ENCODE measurements around the gene GPRC6A.

DNA sequence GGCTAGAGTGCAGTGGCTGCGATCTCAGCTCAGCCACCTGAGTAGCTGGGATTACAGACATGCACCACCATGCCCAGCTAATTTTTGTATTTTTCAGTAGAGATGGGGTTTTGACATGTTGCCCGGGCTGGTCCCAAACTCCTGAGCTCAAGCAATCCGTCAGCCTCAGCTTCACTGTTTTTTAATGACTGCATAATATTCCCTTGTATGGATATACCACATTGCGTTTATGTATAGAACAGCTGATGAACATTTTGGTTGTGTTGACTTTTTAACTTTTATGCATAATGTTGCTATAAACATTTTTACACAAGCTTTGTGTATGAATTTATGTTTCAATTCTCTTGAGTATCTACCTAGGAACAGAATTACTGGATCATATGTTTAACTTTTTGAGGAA lies 43.9 kb upstream of the GPRC6A start:
- TF ChIP-seq, protein P1, sequence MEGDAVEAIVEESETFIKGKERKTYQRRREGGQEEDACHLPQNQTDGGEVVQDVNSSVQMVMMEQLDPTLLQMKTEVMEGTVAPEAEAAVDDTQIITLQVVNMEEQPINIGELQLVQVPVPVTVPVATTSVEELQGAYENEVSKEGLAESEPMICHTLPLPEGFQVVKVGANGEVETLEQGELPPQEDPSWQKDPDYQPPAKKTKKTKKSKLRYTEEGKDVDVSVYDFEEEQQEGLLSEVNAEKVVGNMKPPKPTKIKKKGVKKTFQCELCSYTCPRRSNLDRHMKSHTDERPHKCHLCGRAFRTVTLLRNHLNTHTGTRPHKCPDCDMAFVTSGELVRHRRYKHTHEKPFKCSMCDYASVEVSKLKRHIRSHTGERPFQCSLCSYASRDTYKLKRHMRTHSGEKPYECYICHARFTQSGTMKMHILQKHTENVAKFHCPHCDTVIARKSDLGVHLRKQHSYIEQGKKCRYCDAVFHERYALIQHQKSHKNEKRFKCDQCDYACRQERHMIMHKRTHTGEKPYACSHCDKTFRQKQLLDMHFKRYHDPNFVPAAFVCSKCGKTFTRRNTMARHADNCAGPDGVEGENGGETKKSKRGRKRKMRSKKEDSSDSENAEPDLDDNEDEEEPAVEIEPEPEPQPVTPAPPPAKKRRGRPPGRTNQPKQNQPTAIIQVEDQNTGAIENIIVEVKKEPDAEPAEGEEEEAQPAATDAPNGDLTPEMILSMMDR (IDR thresholded peaks at IDR 0.05; ENCODE audit: low read depth, low read length) = no peak
- no peak for TF ChIP-seq EZH2phosphoT487 (IDR thresholded peaks at IDR 0.05; ENCODE audit: low read depth)
